ENCODE measurements around the gene NR4A1.

Gene NR4A1

GRCh38 chr12:52042706-52043385 lies 8.4 kb upstream of the NR4A1 start:
- no peak for DNase-seq

GRCh38 chr12:52043386-52044212 lies 7.6 kb upstream of the NR4A1 start:
- DNase-seq: no peak

- DNase-seq: no peak
Observed at GRCh38 chr12:52044292-52044983, 6.8 kb upstream of the NR4A1 start.

- DNase-seq: peak; percentile 70
Observed at GRCh38 chr12:52045794-52046199, 5.4 kb upstream of the NR4A1 start.

- no peak for DNase-seq
Observed at GRCh38 chr12:52046859-52047258, 4.4 kb upstream of the NR4A1 start.

GRCh38 chr12:52049286-52049685 lies 2.0 kb upstream of the NR4A1 start:
- DNase-seq: no peak

- no peak for DNase-seq
Observed at GRCh38 chr12:52049688-52050087, 1.6 kb upstream of the NR4A1 start.

- DNase-seq: peak; percentile 80
Observed at GRCh38 chr12:52050116-52050757, 1.0 kb upstream of the NR4A1 start.

- DNase-seq: peak; percentile 41
Observed at GRCh38 chr12:52052468-52053186, 1.4 kb downstream of the NR4A1 start.

GRCh38 chr12:52053536-52054209 lies 2.4 kb downstream of the NR4A1 start:
- no peak for DNase-seq

GRCh38 chr12:52054231-52054832 lies 3.1 kb downstream of the NR4A1 start:
- DNase-seq: no peak

- DNase-seq: no peak
Observed at GRCh38 chr12:52054833-52055730, 3.8 kb downstream of the NR4A1 start.

- DNase-seq: no peak
Observed at GRCh38 chr12:52055731-52056711, 4.8 kb downstream of the NR4A1 start.

- no peak for DNase-seq
Observed at GRCh38 chr12:52056801-52057637, 5.8 kb downstream of the NR4A1 start.

GRCh38 chr12:52057638-52058576 lies 6.7 kb downstream of the NR4A1 start:
- DNase-seq: no peak

- peak; percentile 33 for DNase-seq
Observed at GRCh38 chr12:52058631-52059361, 7.6 kb downstream of the NR4A1 start.

All from CD4-positive, alpha-beta T cell treated with Interleukin-15 for 1 hour (primary cell).